Activated CD8-positive, alpha-beta memory T cell treated with anti-CD3 and anti-CD28 coated beads for 1 hour (primary cell): Measurements from ENCODE around the gene EXOSC1.
"Not testable (repeated sequence)": the region's sequence is repeated elsewhere in the genome, so short reads cannot be mapped to it uniquely, and the experiment has no call there.

Experiments
- DNase-seq, 2 donors: peaks; one replicate each; pipeline ENCODE4 v3.0.0-alpha.2; 2020; ENCODE audit warnings: low read depth in 1 of 2; ENCODE audit errors: extremely low read depth in 1 of 2

EXOSC1 gene

DNA sequence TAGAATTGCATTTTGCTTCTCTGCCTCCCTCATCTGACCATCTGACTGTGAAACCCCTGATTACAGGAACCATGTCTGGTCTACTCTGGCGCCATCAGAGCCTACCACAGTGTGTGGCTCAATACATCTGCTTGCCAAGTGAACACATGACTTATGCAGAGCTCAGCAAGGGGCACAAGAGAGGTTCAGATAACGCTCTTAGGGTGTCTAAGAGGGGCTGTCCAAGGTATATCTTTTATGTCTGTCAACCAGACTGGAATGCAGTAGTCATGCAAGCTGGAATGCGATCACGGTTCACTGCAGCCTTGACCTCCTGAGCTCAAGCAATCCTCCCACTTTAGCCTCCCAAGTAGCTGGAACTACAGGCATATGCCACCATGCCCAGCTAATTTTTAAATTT lies 34.4 kb downstream of the EXOSC1 start:
- no peak for DNase-seq

DNA sequence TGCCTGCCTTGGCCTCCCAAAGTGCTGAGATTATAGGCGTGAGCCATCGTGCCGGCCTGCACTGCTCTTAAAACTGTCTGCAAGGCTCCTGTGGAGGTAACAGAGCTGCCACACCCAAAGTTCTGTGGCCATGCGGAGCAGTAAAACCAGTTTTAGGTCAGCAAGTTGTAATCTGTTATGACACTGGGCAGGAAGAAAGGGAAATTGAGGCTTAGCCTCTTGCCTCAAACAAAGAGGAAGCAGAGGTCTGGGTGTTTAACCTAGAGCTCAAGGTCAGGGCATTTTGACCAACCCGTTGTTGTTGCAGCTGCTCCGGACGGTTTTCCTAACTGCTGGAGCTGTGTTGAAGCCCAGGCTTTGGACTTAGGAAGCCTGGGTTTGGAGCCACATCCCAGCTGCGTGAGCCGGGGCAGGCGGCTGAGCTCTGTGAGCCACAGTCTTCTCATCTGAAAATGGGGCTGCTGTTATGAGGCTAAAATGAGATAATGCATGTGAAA lies 37.3 kb downstream of the EXOSC1 start:
- DNase-seq = no peak

- no peak for DNase-seq
Measured at GRCh38 chr10:97407952-97408248, 37.9 kb downstream of the EXOSC1 start.

GRCh38 chr10:97407211-97407951 lies 38.4 kb downstream of the EXOSC1 start:
- peak in 1 of 2 donors; percentile 33 for DNase-seq

GRCh38 chr10:97406483-97406882 lies 39.3 kb downstream of the EXOSC1 start:
- DNase-seq = not testable (repeated sequence)

GRCh38 chr10:97406064-97406463 lies 39.7 kb downstream of the EXOSC1 start:
- DNase-seq = no peak

- no peak for DNase-seq
Measured at GRCh38 chr10:97404044-97404443, 41.8 kb downstream of the EXOSC1 start.

DNA sequence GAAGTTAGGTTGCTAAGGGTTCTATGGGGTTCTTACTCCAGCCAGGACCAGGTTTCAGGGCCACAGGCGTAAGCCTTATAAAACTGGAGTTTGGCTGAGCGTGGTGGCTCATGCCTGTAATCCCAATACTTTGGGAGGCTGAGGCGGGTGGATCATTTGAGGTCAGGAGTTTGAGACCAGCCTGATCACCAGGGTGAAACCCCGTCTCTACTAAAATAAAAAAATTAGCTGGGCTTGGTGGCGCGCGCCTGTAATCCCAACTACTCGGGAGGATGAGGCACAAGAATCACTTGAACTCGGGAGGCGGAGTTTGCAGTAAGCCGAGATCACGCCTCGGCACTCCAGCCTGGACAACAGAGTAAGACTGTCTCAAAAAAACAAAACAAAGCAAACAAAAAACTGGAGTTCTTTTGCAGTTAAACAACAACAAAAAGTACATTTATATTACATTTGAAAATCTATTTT lies 44.3 kb downstream of the EXOSC1 start:
- DNase-seq = no peak

DNA sequence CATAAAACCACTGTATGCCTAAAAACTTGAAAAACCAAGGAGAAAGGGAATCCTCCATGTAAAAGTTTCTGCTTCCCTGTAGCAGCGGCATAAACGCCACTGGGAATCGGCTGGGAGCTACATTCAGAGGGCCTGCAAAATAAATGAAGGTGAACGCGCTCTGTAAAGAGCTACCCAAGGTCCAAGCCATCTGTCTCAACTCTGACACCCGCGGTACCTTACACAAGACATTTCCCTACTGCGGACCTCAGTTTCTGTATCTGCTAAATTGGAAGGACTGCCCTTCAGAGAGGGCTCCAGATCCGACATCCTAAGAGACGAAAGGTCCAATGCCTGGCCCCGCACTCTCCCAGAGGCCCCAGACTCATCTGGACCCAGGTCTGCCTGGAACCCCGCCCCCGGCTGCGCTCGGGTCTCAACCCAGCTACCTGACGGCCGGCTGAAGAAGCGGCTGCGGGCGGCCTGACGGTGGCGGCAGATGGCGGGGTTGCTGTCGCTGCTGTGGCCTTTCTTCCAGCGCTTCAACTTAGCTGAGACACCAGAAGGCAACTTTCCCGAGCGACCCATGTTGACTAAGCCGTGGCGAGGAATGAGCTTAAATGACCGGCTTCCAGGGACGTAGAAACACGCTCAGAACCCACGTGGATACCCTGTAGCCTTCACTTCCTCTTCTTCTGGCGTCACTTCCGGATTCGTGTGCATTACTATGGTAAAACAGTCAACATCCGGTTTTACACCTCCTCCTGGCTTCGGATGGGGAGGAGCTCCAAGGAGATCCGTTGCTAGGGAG lies 44.9 kb downstream of the EXOSC1 start, which contains the start of gene RRP12:
RRP12 (minus strand) TSS at position 676 of the 790 bp plus-strand sequence; CDS start at position 567, 109 bp downstream.
- DNase-seq = peak; percentile 51 to 61

GRCh38 chr10:97399843-97400545 lies 45.8 kb downstream of the EXOSC1 start:
- no peak for DNase-seq

DNA sequence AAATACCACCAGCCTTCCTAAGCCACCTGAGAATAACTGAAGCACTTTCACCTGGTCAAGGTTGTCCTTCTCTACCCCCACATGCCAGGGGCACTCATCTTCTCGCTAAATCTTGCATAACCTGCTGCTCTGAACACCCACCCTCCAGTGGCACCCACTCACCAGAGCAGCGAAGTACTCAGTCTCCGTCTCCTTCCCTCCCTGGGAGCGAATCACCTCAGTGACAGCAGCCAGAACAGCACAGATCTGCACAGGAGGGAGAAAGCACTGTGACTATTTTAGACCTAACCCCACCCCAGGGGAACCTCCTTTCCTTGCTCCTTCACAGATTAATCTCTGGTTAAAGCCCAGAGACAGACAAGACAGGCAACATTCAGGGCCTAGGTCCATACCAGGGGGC lies 49.8 kb downstream of the EXOSC1 start:
- no peak for DNase-seq

DNA sequence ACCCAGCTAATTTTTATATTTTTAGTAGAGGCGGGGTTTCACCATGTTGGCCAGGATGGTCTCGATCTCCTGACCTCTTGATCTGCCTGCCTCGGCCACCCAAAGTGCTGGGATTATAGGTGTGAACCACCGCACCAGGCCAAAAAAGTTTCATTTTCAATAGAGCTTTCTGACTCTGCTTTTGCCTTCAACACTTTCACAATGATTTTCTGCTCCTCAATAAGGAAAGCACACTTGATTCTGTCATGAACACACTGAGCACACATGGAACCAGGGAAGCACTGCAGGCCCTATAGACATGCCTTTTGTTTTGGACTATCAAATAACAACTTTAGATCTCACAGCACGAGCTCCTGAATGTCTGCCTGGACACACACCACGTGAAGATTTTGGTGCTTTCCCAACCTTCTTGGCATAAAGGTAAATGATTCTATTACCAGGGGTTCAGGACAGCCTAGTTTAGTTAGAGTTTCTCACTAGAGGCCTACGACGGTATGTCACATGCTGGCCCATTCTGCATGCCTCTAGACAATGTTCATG lies 52.7 kb downstream of the EXOSC1 start:
- DNase-seq = no peak

- no peak for DNase-seq
Measured at GRCh38 chr10:97390091-97390490, 55.7 kb downstream of the EXOSC1 start.

GRCh38 chr10:97388152-97388551 lies 57.7 kb downstream of the EXOSC1 start:
- no peak for DNase-seq
